Thoracic aorta (tissue), 2 donors: Measurements from ENCODE around the gene TBC1D8. TPM values are rescaled to one million over a fixed set of nuclear protein-coding genes. Genes with fewer than 3 reads are reported as not detected.
A peak's percentile ranks its signal among the peaks of the same experiment; 100 is the strongest.

Source experiments
- ATAC-seq: fragments of 150-250 bp; one replicate; pipeline ENCODE4 v1.8.0; 2017; ENCODE audit warnings: low read depth; ENCODE audit not compliant: insufficient number of reproducible peaks, low FRiP score
- DNase-seq: peaks from one replicate; pipeline ENCODE4 v3.0.0-alpha.2; 2020; ENCODE audit warnings: low spot score
- H3K27ac ChIP-seq, 2 donors: fragments of 200-600 bp; sonication (generic); 1 replicate in 1 of 2; 2 replicates in 1 of 2; pipeline ENCODE4 v1.5.1; 2016; ENCODE audit warnings: mild to moderate bottlenecking in 2 of 2, moderate library complexity in 2 of 2
- H3K27me3 ChIP-seq: fragments of 200-600 bp; sonication (generic); replicated peaks from 2 replicates; pipeline ENCODE4 v1.6.0; 2016; ENCODE audit warnings: mild to moderate bottlenecking; ENCODE audit not compliant: insufficient read depth
- H3K36me3 ChIP-seq: fragments of 200-600 bp; sonication (generic); one replicate; pipeline ENCODE4 v1.5.1; 2016
- H3K4me1 ChIP-seq, 2 donors: fragments of 200-600 bp; sonication (generic); 1 replicate in 1 of 2; 2 replicates in 1 of 2; pipeline versions ENCODE4 v1.5.1 to v1.6.0; 2016; ENCODE audit warnings: low read depth in 2 of 2, mild to moderate bottlenecking in 1 of 2; ENCODE audit not compliant: control insufficient read depth in 1 of 2
- H3K4me3 ChIP-seq: fragments of 200-600 bp; sonication (generic); 2 replicates; pipeline ENCODE4 v1.5.1; 2016; ENCODE audit warnings: mild to moderate bottlenecking
- H3K9me3 ChIP-seq: fragments of 200-600 bp; sonication (generic); 2 replicates; pipeline ENCODE4 v1.5.1; 2016
- CTCF ChIP-seq: fragments of 200-600 bp; sonication (generic); IDR thresholded peaks from one replicate; pipeline ENCODE4 v1.5.1; 2019; ENCODE audit warnings: antibody characterized with exemption
- total RNA-seq, 2 donors: library from RNA; depleted of rRNA; stranded (reverse); fragments of >200 nt; gene quantifications; one replicate each; pipeline versions ENCODE4 v1.1.0 to v1.2.3, GENCODE V29; 2016

The TBC1D8 gene
- total RNA-seq, 2 donors from 2014 or later, result 47.4 to 62.0 TPM

DNA sequence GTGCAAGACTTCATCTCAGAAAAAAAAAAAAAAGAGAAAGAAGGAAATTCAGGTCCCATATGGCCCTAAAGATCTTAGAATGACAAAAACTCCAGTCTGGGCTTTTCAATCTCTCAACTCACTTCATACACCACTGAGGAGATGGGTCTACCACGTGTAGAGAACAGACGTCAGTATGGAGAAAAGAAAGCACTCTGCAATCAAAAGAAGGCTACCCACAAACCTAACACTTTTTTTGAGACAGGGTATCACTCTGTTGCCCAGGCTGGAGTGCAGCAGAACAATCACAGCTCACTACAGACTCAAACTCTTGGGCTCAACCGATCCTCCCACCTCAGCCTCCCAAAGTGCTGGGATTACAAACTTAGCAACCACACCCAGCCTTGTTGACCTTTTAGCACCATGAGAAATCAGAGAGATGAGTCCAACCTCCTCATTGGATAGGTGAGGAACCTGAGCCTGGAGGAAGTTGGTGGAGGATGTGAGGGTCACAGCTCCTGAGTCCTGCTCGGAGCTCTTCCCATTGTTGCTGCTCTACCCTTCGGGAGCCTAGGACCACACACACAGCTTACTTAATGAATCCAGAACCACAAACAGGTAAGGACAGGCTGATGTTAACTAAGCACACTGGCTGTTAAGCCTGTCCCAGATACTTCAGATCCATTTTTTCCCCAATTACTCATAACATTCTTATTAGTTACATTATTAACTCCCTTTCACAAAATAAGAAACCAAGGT is 23.7 kb downstream of the TBC1D8 start:
- peaks cover 26 to 43% of the 10 kb centered on the region in 2 donors for H3K4me1 ChIP-seq
- no peaks in the 10 kb centered on the region for H3K9me3 ChIP-seq
- no peak for ATAC-seq
- TF ChIP-seq CTCF, result no peak
- DNase-seq, result no peak
- H3K36me3 ChIP-seq, result no peaks in the 10 kb centered on the region
- H3K27me3 ChIP-seq, result no peaks in the 10 kb centered on the region
- H3K27ac ChIP-seq, result no peak overlapping the region
- no peak overlapping the region for H3K4me3 ChIP-seq

DNA sequence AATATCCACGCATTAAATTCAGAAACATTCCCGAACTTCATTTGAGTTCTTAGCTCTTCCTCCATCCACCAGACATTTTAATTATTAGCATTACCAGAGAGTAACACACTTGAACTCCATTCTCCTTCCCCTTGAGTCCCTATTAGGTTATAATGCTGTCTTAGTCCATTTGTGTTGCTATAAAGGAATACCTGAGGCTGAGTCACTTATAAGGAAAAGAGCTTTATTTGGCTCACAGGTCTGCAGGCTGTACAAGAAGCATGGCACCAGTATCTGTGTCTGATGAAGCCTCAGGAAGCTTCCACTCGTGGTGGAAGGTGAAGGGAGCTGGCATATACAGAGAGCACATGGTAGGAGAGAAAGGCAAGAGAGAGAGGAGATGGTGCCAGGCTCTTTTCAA is 25.4 kb downstream of the TBC1D8 start:
- Histone ChIP-seq H3K4me3 (no peak overlapping the region), H3K4me1 (peaks cover 35 to 52% of the 10 kb centered on the region in 2 donors), H3K9me3 (no peaks in the 10 kb centered on the region), H3K36me3 (no peaks in the 10 kb centered on the region), H3K27ac (peak overlapping the region; percentile 78 to 91), H3K27me3 (no peaks in the 10 kb centered on the region)
- TF ChIP-seq CTCF, result no peak
- DNase-seq (no peak), ATAC-seq (no peak)

DNA sequence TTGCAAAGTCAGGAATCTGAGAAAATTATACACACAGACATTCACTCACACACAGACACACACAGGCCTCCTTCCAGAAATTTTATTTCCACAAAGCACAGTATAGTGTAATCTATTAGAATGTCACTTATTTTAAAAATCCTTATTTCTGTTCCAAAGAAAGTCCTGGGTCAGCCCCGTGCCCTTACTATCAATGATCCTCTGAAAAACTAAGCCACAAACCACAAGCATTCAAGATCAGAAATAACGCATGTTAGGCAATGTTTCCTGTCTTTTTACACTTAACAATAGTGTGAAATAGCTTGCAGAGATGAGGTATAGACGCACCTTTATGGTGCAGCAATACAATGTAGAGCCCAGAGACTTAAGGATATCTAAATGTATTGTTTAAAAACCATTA is 25.8 kb downstream of the TBC1D8 start:
- H3K4me3 ChIP-seq, result no peak overlapping the region
- no peak for TF ChIP-seq CTCF
- H3K27ac ChIP-seq, result peak overlapping the region; percentile 78 to 91
- no peaks in the 10 kb centered on the region for H3K9me3 ChIP-seq
- no peaks in the 10 kb centered on the region for H3K36me3 ChIP-seq
- peaks cover 37 to 56% of the 10 kb centered on the region in 2 donors for H3K4me1 ChIP-seq
- no peak for ATAC-seq
- no peaks in the 10 kb centered on the region for H3K27me3 ChIP-seq
- no peak for DNase-seq

GRCh38 chr2:101124643-101125366 is 26.4 kb downstream of the TBC1D8 start:
- H3K9me3 ChIP-seq, result no peaks in the 10 kb centered on the region
- no peaks in the 10 kb centered on the region for H3K27me3 ChIP-seq
- ATAC-seq, result peak; percentile 47
- peak; percentile 63 for DNase-seq
- peak overlapping the region; percentile 38 for H3K4me3 ChIP-seq
- H3K4me1 ChIP-seq, result peaks cover 43 to 62% of the 10 kb centered on the region in 2 donors
- peak overlapping the region; percentile 78 to 91 for H3K27ac ChIP-seq
- no peaks in the 10 kb centered on the region for H3K36me3 ChIP-seq
- no peak for TF ChIP-seq CTCF

GRCh38 chr2:101123795-101124471 is 27.2 kb downstream of the TBC1D8 start:
- Histone ChIP-seq H3K27me3 (no peaks in the 10 kb centered on the region), H3K9me3 (no peaks in the 10 kb centered on the region), H3K27ac (peak overlapping the region; percentile 78 to 91), H3K4me1 (peaks cover 51 to 71% of the 10 kb centered on the region in 2 donors), H3K36me3 (no peaks in the 10 kb centered on the region), H3K4me3 (no peak overlapping the region)
- ATAC-seq, result no peak
- TF ChIP-seq CTCF, result no peak
- DNase-seq, result no peak
